ENCODE data around the gene ORC4.

Gene ORC4

DNA sequence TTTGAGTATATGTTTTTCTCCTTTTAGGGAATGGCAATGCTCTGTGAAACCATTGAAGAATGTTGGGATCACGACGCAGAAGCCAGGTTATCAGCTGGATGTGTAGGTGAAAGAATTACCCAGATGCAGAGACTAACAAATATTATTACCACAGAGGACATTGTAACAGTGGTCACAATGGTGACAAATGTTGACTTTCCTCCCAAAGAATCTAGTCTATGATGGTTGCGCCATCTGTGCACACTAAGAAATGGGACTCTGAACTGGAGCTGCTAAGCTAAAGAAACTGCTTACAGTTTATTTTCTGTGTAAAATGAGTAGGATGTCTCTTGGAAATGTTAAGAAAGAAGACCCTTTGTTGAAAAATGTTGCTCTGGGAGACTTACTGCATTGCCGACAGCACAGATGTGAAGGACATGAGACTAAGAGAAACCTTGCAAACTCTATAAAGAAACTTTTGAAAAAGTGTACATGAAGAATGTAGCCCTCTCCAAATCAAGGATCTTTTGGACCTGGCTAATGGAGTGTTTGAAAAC is 93.4 kb downstream of the ORC4 start:
- no peak for DNase-seq

DNA sequence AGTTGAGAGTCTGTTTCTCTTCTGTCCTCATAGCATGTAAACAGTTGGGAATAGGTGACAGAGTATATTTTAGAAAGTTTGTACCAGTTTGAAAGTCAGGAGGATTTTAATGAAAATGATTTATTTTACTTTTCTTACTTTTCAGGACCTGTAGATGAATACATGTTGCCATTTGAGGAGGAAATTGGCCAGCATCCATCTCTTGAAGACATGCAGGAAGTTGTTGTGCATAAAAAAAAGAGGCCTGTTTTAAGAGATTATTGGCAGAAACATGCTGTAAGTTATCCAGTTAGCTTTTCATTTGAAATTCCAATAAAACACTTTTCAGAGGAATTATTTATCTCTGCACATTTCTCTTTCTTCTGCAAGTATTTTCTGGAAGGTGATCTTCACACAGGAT is 94.7 kb downstream of the ORC4 start:
- no peak for DNase-seq

DNA sequence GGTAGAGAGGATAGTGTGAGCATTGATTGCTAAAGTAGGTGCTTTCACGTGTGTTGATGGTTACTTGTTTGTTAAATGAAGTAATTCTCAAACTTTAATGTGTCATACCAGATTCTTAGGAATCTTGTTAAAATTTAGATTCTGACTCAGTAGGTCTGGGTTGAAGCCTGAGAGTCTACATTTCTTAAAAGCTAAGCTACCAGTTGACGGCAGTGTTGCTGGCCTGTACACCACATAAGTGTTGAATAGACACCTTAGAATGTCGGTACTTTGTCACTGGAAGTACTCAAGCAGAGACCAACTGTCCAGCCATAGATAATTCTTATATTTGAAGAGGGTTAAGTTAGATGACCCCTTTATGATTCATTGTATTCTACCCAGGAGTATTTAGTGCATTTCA is 95.9 kb downstream of the ORC4 start:
- DNase-seq, result no peak

DNA sequence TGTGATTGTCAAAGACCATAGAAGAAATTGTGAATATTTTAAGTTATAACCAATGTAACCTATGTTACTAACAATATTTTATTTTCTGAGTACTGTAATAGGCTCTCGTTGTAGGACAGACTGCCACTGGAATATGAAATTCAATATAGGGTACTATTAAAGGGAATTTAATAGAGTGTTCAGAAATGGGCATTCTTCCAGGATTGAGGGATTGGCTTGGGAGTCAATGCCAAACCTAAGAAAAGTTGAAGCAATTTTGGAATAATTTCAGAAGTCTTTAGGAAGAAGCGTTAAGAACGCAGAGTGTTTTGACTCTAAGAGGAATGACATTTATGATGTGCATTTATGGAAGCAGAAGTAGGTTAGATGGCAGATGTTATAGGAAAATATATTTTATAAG is 96.7 kb downstream of the ORC4 start:
- DNase-seq, result no peak

DNA sequence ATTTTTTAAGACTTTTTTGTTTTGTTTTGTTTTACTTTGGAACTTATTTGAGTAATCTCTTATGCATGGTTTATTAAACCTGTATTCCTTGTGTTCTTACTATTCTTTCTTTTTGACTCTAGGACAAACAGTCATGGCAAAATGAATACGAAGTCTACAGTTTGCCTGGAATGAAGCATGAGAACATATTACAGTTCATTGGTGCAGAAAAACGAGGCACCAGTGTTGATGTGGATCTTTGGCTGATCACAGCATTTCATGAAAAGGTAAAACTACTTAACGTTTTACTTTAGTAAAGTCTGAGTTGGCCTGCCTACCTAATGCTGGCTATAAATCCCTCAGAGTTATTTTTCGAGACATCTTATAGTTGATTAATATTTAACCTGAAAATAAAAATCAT is 103.4 kb downstream of the ORC4 start:
- DNase-seq, result no peak

DNA sequence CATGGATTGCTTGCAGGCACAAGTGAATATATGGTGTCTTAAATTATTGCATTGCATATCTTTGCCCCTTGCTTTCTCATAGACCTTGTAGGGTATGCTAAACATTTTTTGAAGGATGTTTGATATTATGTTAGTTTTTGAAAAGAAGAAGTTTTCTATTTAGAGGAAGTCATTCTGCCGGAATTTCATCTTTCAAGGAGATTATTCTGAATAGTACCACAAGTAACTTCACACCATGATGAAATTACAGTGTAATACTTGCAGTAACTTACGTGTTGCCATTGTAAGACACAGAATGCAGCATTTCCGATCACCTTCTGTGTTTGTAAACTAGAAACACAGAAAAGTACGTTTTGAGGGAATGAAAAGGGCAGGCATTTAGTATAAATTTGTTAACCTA is 103.8 kb downstream of the ORC4 start:
- DNase-seq, result no peak

DNA sequence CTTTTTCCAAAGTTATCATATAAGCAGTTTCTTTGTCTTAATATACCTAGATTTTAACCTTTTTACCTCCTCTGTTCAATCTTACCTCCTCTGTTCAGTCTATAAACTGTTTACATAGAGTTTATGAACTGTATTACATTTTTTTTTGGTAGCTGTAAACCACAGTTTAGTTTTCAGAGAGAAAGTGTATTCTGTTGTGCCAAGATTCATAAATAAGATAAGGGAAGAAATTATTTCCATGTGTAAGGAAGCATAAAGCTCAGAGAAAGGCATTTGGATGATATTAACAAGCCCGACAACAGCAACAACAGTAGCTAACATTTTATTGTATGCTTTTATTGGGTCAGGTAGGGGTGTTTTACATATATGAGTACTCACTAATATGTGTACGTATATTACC is 104.5 kb downstream of the ORC4 start:
- no peak for DNase-seq

DNA sequence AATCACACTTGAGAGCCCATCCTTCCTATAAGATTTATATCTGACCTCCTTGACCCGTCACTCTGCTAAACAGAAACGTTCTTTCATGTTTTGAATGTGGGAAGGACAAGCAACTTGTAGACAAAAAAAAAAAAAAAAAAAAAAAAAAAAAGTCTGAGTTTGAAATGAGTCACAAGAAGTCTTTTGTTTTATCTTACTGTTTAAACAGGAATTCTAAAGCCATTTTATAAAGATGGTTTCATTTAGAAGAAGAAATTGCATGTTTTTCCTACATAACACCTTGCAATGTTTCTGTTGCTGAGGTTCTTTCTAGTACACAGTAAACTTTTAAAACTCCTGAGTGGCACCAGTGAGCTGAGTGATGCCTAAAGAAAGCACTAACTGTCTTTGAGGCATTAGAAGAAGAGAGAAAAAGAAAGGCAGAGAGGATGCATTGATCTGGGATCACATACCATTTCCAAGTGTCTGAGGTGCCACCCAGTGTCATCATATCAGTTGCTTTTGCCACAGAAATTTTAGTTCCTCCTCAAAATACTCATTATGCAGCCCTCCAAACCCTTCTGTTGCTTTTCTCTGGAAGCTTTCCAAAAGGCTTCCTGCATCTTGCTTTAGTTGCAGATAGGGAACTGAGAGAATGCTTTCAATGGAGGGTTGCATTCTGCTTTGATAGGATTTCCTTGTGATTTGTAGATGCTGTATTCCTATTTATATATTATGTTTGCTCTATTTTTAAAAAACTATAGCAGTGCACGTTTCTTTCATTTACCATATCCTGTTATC is 106.6 kb downstream of the ORC4 start:
- DNase-seq, result no peak

DNA sequence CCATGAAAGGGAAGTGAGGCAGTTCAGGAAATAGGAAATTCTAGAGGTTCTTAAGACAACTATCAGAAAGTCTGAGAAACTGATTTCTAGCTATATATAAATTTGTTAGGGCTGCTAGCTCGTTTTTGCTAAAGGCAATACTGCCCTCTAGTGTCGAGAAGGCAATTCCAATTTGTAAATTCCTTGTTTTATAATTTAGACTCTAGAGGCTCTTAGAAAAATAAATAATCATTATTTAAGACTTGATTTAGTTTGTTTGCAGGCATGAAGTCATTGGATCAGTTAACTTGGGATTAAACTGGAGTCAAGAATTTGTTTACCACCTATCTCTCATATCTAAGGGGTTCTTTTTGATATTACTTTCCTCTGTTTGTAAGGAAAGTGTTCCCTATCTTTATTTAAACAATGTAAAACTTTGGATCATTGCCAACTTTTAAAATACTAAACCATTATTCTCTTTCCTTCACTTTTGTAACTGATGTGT is 109.5 kb downstream of the ORC4 start:
- peak; percentile 34 for DNase-seq

DNA sequence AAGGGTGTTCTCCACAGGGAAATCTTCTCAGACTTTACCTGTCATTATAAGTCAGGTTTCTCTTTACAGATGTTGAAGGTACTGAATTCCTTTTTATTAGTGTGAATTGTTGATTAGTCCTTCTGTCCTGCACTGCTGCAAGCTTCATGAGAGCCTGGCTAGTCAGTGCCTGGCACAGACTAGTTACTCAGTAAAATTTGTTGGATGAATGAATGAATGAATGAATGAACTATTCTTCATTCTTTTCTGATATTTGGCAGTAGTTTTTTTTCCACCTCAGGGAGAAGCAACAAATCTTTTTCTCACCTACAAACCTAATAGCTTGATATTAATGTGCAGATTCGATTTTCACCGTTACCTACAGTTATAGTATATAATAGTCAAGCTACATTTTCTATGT is 111.4 kb downstream of the ORC4 start:
- DNase-seq, result no peak

DNA sequence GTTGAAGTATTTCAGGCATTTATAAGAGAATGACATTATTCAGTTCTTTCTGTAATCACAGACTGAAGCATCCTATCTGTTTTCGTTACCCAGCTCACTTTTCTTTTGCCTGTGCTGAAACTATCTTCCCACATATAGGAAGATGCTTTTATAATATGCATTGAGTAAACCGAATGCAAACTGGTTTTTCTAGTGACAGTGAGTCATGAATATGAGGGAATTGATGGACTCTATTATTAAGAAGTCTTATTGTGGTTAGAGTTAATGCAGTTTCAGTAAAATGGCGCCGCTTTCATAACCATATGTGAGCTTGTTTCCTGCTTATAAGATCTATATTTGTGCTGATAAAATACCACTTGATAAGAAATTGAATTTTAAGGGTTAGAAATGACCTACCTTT is 116.5 kb downstream of the ORC4 start:
- no peak for DNase-seq

DNA sequence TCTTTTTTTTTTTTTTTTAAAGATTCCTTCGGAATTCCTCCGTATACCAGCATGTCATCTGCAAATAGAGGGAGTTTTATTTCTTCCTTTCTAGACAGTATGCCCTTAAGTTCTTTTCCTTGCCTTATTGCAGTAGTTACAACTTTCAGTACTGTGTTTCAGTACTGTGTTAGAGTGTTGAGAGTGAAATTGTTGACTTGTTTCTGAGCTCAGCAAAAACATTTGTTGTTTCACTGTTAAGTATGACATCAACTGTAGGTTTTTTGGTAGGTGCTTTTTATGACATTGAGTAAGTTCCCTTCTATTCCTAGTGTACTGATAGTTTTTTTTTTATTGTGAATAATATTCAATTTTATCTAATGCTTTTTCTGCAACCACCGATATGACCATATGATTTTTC is 131.9 kb downstream of the ORC4 start:
- no peak for DNase-seq

DNA sequence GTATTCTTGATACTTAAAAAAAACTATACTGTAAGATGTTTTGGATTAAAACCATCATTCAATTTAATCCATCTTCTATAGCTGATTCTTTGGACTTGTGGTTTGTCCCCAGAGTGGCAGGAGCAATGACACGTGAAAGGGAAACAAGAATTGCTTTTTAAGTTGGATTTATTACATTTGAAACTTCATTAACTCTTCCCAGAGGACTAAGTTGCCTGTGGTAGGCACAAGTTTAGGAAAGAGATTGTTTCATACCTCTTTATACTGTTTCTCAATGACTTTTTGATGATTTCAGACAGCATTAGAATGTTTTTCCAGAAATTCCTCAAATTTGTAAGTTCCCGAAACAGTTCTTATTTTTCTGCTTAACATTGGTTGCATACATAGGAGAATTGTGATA is 134.4 kb downstream of the ORC4 start:
- no peak for DNase-seq

DNA sequence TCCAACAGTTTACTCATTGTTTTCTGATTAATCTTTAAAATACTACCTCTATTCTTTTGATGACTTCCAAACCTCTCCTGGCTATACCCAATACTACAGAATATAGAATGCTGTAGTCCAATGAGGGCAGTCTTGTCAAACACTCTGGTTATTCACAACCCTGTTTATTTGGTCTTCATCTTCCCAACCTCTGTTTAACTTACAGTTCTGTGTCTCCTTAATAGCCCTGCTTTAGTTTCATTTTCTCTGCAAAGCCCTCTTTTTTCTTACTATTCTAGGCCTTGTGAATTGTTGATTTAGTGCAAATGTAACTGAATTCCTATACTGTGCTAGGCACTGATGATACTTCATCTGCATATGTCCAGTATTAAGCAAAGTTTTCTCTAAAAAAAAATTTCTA is 135.7 kb downstream of the ORC4 start:
- no peak for DNase-seq

DNA sequence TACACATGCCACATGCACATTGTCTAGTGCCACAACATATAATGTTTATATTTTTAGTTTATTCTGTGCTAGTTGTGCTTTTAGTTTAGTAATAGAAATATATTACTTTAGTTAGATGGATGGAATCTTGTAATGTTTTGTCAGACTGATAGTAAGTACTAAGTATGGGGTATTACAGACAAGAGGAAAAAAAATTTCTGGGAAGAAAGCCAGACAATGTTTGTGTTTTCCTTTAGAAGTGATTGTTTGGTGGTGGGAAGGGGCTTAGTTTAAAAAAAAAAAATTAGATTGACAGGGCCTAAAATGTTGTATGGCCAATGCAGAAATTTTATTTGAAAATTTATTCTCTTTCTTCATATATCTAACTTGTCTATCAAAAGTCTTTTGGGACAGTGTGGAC is 137.9 kb downstream of the ORC4 start:
- no peak for DNase-seq

All from NCI-H774 (cell line).